GM12874 (cell line): ENCODE results near the gene TAF8.

Source experiments
- CTCF ChIP-seq: IDR thresholded peaks from 2 replicates; pipeline ENCODE4 v1.5.1; 2011; ENCODE audit warnings: low read depth, mild to moderate bottlenecking, control low read depth, low read length, moderate library complexity; ENCODE audit not compliant: insufficient read depth

TAF8 gene

GRCh38 chr6:42124223-42124836, 74.0 kb downstream of the TAF8 start:
- no peak for TF ChIP-seq CTCF

GRCh38 chr6:42125231-42125630, 74.9 kb downstream of the TAF8 start:
- no peak for TF ChIP-seq CTCF

- TF ChIP-seq CTCF, result no peak
Observed at GRCh38 chr6:42125663-42126062, 75.3 kb downstream of the TAF8 start.

GRCh38 chr6:42128460-42129359, 78.4 kb downstream of the TAF8 start:
- TF ChIP-seq CTCF, result no peak

GRCh38 chr6:42129360-42129676, 79.0 kb downstream of the TAF8 start:
- no peak for TF ChIP-seq CTCF

GRCh38 chr6:42131531-42131930, 81.2 kb downstream of the TAF8 start:
- no peak for TF ChIP-seq CTCF

- TF ChIP-seq CTCF, result no peak
Observed at GRCh38 chr6:42133926-42134325, 83.6 kb downstream of the TAF8 start.
